H7 (cell line): ENCODE measurements around the gene ADCY9. TPM values are rescaled to one million over a fixed set of nuclear protein-coding genes. Genes with fewer than 3 reads are reported as not detected.
"Not testable (repeated sequence)": the region's sequence is repeated elsewhere in the genome, so short reads cannot be mapped to it uniquely, and the experiment has no call there.

ENCODE experiments used
- DNase-seq: peaks from one replicate; pipeline ENCODE4 v3.0.0; 2012
- H3K27me3 ChIP-seq: 2 replicates; pipeline ENCODE4 v1.6.0; 2011; ENCODE audit warnings: mild to moderate bottlenecking, low read length; ENCODE audit not compliant: control insufficient read depth, insufficient read depth
- H3K36me3 ChIP-seq: replicated peaks from 2 replicates; pipeline ENCODE4 v1.5.1; 2011; ENCODE audit warnings: low read length; ENCODE audit not compliant: control insufficient read depth, insufficient read depth
- H3K4me3 ChIP-seq: 2 replicates; pipeline ENCODE4 v1.5.1; 2011; ENCODE audit warnings: low read depth, mild to moderate bottlenecking, control low read depth, low read length, moderate library complexity; ENCODE audit not compliant: insufficient read depth
- total RNA-seq: library from RNA; depleted of rRNA; stranded (reverse); fragments of >200 nt; shearing (Covaris generic); gene quantifications from 2 replicates; pipeline ENCODE4 v1.2.3, GENCODE V29; 2014

ADCY9 gene
- total RNA-seq, 1 experiment from 2014 or later = 6.0 TPM

DNA sequence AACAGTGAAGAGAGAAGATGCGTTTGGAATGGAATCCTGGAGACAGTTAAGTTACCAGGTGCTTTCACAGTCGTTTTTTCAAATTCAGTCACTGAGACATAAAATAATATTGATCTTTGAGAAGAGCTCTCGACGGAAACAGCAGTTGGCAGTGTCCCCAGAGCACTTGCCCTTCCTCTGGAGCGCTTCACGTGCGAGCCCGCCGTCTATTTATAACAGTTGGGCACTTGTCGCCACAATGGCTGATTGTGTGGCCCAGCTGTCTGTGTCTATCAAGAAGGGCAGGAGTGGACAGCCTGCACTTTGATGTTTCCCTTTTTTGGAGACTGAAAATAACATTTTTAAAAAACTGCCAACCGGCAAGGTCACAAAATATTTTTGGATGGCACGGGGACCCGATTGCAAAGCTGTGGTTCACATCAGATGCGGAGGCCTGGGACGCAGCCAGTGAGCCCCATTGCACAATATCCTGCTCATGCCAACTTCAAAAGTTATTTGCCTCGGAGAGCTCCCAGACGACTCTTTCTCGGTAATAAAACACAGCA, 62.9 kb downstream of the ADCY9 start:
- H3K27me3 ChIP-seq = no peaks in the 10 kb centered on the region
- no peak for DNase-seq
- no peaks in the 10 kb centered on the region for H3K36me3 ChIP-seq
- no peak overlapping the region for H3K4me3 ChIP-seq

DNA sequence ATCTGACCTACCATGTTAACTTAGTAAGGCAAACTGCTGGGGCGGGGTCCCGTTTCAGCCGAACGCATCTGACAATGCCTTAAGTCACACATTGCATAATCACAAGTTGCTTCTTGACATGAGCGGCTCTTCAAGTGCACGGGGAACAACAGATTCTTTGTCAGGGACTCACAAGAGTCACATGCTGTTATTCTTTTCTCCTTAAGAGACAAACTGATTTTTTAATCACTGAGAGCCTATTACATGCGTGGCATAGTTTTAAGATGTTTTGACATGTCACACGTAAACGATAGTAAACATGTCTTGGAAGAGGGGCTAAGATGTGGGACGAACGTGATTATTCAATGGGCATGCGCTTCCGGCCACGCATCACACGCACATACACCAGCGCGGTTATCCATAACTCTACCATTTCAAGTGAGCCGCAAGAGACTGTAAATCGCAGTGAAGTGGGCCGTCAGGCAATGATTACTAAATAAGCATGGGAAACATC, 63.4 kb downstream of the ADCY9 start:
- H3K36me3 ChIP-seq = no peaks in the 10 kb centered on the region
- DNase-seq = no peak
- H3K4me3 ChIP-seq = no peak overlapping the region
- no peaks in the 10 kb centered on the region for H3K27me3 ChIP-seq

DNA sequence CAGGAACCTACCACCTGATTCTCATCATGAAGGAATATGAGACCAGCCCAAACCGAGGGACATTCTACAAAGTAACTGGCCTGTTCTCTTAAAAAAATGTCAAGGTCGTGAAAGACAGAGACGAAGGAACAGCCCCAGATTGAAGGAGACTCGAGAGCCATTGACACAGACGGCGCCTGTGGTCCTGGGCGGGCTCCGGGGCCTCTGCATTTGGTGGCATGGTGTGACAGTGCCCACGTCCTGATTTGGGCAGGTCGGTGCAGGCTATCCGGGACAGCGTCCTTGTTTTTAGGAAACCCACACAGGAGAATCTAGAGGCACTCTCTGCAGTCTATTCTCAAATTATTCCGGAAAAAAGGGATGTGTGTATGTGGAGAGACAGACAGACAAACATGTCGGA, 64.1 kb downstream of the ADCY9 start:
- no peak for DNase-seq
- H3K27me3 ChIP-seq = no peaks in the 10 kb centered on the region
- H3K4me3 ChIP-seq = no peak overlapping the region
- H3K36me3 ChIP-seq = no peaks in the 10 kb centered on the region

DNA sequence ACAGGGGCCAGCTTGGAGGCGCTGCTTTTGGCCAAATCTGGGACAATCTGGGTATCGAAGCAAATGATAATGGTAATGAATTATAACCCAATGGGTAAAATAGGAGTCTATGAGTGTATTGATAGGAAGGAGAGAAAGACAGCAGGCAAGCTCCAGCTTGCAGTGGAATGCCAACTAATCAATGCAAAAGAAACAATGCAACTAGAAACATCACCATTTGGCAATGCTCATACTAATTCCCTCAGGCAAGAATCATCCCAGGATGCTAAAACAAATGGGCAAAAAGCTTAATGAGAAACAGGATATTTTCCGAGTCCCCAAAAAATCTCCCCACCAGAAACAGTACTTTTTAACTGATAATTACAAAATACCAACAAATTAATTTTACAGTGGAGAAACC, 64.7 kb downstream of the ADCY9 start:
- H3K27me3 ChIP-seq = no peaks in the 10 kb centered on the region
- no peaks in the 10 kb centered on the region for H3K36me3 ChIP-seq

DNA sequence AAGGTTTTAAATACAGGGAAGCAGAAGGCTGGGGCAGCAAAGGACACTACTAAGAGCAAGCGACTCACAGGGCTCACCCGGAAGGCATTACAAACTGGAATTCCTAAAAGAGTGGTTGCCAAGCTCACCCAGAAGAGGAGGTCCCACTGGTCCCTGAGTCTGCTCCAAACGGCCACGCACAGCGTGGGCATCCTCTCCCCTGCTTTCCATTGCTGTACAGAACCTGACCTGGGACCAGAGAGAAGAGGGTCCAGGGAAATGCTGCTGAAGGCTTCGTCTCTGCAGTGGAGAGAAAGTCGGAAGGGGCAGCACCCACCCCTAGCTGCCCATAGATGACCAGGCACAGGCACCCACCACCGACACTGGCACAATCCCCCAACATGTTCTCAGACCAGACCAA, 67.2 kb downstream of the ADCY9 start:
- no peaks in the 10 kb centered on the region for H3K36me3 ChIP-seq
- H3K27me3 ChIP-seq = no peaks in the 10 kb centered on the region

More for the DNA sequence above, 64.7 kb downstream of the ADCY9 start:
- H3K4me3 ChIP-seq = no peak overlapping the region
- DNase-seq = no peak

DNA sequence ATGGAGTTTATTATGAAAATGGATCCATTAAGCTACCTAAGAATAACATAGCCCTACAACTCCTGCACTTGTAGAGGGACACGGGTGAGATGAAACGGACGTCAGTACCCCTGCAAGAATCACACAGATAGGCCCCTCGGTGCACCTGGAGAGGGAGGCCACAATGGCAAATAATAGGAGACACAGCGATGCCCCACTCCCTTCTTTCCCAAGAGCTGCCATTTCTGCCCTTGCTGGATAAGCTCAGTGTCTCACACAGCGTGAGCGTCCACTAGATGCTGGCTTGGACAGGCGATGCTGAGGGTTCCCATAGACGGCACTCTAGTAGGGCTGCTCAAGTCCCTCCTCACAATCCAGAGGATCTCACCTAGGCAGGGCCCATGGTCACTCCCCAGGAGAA, 67.8 kb downstream of the ADCY9 start:
- no peaks in the 10 kb centered on the region for H3K36me3 ChIP-seq
- DNase-seq = no peak
- no peaks in the 10 kb centered on the region for H3K27me3 ChIP-seq
- H3K4me3 ChIP-seq = no peak overlapping the region

More for the DNA sequence above, 67.2 kb downstream of the ADCY9 start:
- no peak overlapping the region for H3K4me3 ChIP-seq
- no peak for DNase-seq

DNA sequence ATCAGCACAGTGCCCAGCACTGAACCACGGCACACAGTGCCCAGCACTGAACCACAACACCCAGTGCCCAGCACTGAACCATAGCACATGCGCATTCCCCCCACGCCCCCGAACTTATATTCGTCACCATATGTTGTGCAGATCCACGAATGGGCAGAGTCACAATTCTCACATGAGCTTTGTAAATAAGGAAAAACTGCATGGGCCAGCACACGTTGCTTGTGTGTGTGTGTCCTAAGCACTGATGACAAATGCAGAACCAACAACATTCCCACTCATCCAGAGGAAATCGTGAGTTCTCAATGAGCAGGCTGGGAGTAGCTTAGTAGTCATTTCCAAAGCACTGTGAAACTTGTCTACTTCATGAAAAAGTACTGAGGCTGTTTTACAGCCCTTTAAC, 70.0 kb downstream of the ADCY9 start:
- Histone ChIP-seq H3K36me3 (no peaks in the 10 kb centered on the region), H3K27me3 (no peaks in the 10 kb centered on the region), H3K4me3 (no peak overlapping the region)
- no peak for DNase-seq

DNA sequence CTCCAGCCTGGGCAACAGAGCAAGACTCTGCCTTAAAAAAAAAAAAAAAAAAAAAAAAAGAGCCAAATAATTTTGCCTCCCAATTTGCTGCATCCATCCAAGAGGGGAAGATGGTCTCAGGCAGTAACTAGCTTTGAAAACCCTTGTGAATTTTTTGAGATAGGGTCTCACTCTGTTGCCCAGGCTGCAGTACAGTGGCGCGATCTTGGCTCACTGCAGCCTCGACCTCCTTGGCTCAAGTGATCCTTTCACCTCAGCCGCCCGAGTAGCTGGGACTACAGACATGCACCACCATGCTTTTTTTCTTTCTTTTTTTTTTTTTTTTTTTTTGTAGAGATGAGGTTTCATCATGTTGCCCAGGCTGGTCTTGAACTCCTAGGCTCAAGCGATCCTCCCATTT, 70.7 kb downstream of the ADCY9 start:
- H3K27me3 ChIP-seq, H3K36me3 ChIP-seq, DNase-seq, H3K4me3 ChIP-seq: not testable (repeated sequence)

DNA sequence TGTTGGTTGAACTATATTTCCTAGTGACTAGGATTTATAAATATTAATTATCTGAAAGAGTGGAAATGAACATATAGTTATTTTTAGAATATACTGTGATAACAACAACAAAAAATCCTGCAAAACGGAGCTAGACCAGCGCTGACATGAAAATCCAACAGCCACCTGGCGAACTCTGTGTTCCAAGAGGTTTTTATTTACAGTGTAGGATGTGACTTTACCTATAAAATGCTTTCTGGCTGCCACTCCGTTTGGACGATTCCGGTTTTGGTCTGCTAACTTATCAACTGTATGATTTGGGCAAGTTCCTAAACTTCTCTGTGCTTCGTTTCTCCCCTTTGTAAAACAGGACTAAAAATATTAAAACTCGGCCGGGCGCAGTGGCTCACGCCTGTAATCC, 73.7 kb downstream of the ADCY9 start:
- Histone ChIP-seq H3K36me3 (no peaks in the 10 kb centered on the region), H3K27me3 (no peaks in the 10 kb centered on the region), H3K4me3 (no peak overlapping the region)
- DNase-seq = no peak

DNA sequence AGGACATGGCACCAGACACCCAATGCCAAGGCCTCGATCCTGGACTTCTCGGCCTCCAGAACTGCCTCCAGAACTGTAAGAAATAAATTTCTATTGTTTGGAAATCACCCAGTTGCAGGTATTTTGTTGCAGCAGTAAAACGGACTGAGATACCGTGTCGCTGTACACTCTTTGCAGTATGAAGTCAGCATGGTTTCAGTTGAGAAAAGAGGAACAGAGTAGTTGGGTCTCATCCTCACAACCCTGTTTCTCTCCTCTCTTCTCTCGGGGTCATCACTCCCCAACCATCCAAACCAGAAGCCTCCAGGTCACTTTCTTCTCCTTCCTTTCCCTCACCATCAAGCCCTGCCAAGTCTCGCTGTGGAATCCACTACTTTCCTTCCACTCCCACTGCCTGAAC, 77.8 kb downstream of the ADCY9 start:
- Histone ChIP-seq H3K4me3 (no peak overlapping the region), H3K36me3 (no peaks in the 10 kb centered on the region), H3K27me3 (no peaks in the 10 kb centered on the region)
- DNase-seq = no peak

DNA sequence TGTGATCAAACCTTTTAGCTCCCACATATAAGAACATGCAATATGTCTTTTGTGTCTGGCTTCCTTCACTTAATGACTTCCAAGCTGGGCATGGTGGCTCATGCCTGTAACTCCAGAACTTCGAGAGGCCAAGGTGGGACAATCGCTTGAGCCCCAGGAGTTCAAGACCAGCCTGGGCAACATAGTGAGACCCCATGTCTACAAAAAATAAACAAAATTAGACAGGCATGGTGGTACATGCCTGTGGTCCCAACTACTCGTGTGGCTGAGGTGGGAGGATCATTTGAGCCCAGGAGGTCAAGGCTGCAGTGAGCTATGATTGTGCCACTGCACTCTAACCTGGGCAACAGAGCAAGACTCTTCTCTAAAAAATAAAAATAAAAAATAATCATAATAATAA, 79.3 kb downstream of the ADCY9 start:
- H3K27me3 ChIP-seq, H3K4me3 ChIP-seq, H3K36me3 ChIP-seq, DNase-seq: not testable (repeated sequence)

DNA sequence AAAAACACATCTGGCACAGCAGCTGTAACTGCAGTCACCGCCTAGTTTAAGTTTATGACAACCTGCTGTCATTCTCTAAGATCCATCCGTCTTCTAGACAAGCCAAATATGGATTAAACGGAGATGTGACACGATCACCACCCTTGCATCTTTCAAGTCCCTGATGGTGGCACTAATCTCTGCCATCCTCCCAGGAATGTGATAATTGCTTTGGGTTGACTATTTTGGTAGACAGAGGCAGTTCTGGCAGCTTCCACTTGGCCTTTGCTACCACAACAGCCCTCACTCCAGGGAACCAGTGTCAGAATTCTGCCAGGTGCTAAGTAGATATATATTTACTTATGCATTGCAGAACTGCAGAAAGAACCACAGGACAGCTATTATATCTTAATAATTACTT, 81.3 kb downstream of the ADCY9 start:
- Histone ChIP-seq H3K27me3 (no peaks in the 10 kb centered on the region), H3K4me3 (no peak overlapping the region)
- no peak for DNase-seq

DNA sequence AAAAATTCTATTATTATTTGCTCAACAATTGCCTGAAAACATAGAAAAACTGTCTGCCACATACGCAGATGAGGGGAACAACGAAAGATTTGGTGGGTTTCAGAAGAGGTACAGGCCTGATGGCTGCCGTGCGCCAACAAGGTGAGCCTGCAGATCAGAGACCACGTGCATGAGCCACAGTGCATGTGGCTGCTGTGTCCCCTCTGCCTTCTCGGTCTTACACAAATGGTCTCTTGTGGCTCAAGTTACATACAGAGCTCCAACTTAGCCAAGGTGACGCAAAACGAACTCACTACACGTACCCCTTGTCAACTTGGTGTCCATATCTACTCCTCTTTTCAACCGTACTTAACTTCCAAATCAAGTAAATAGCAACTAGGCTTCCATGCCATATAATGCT, 82.3 kb downstream of the ADCY9 start:
- Histone ChIP-seq H3K36me3 (no peaks in the 10 kb centered on the region), H3K27me3 (no peaks in the 10 kb centered on the region), H3K4me3 (no peak overlapping the region)
- DNase-seq = no peak

More for the DNA sequence above, 81.3 kb downstream of the ADCY9 start:
- H3K36me3 ChIP-seq = no peaks in the 10 kb centered on the region

DNA sequence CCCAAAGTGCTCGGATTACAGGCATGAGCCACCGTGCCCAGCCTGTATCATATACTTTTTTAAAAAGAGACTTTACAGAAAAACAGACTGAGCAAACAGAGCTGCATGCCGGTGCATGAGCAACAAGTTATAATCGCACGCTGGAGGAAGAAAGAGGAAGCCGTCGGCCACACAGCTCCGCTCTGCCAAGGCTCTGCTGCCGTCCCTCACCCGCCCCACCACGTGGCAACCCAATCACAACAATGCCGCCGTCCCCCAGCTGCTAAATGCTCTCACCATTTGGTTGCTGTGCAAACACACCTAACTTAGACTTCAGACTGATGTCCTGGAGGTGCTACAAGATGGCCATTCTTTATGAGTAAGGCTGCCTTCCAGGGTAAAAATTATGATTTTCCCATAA, 83.5 kb downstream of the ADCY9 start:
- Histone ChIP-seq H3K36me3 (no peaks in the 10 kb centered on the region), H3K4me3 (no peak overlapping the region), H3K27me3 (no peaks in the 10 kb centered on the region)
- DNase-seq = no peak

DNA sequence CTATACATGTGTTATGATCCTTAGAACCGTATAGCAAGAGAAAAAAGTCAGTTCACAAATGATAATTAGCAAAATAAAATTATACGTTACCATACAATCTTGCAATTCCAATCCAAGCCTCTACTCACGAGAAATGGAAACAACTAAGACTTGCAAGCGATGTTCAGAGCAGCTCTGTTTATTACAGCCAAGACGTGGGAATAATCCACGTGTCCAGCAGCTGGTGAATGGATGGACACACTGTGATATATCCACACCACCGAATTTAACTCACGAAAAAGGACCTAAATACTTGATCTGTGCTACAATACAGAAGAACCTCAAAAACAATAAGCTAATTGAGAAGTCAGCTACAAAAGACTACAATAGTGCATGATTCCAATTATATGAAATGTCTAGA, 88.1 kb downstream of the ADCY9 start:
- no peak for DNase-seq

DNA sequence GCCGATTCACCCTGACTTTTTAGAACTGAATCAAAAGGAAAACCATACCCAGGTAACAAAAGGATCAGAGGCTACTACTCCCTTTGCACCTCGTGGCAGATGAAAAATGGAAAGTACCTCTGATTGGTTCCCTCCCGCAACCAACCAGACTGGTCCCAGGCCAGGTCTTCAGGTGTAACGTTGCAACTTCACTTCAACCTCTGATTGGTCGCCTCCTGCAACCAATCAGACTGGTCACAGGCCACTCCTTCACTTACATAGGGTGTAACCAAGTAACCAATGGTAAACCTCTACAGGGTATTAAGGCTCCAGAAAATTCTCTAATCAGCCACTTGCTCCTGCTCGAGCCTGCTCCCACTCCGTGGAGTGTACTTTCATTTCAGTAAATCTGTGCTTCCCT, 89.4 kb downstream of the ADCY9 start:
- Histone ChIP-seq H3K27me3 (no peaks in the 10 kb centered on the region), H3K36me3 (no peaks in the 10 kb centered on the region), H3K4me3 (no peak overlapping the region)
- DNase-seq = no peak

More for the DNA sequence above, 88.1 kb downstream of the ADCY9 start:
- no peaks in the 10 kb centered on the region for H3K36me3 ChIP-seq
- no peaks in the 10 kb centered on the region for H3K27me3 ChIP-seq
- no peak overlapping the region for H3K4me3 ChIP-seq
